NCI-H345 treated with DMSO at 0.1 percent for 48 hours (cell line): ENCODE results near the gene FSIP1.

Experiments
- DNase-seq: peaks from one replicate; lab custom pipeline; 2025; ENCODE audit not compliant: unreplicated experiment; lab: John Stamatoyannopoulos, UW

The FSIP1 gene

DNA sequence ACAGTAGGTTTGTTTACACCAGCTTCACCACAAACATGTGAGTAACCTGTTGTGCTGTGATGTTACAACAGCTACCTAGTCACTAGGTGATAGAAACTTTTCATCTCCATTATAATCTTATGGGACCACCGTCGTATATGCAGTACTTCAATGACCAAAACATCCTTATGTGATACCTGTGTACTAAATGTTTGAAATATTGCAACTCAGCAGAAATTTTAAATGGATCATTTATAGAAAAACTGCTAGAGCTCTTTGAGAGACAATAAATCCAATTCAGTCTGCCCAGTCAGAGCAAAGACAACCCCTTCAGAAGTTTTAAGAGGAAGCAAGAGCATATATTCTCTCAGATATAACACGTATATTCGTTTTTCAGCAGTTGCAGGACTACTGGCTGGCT lies 128.3 kb downstream of the FSIP1 start:
- no peak for DNase-seq

GRCh38 chr15:39651881-39652280 lies 130.8 kb downstream of the FSIP1 start:
- no peak for DNase-seq

- DNase-seq: no peak
These were observed 131.3 kb downstream of the FSIP1 start for GRCh38 chr15:39651295-39651694.

- no peak for DNase-seq
These were observed 132.9 kb downstream of the FSIP1 start for GRCh38 chr15:39649757-39650156.

DNA sequence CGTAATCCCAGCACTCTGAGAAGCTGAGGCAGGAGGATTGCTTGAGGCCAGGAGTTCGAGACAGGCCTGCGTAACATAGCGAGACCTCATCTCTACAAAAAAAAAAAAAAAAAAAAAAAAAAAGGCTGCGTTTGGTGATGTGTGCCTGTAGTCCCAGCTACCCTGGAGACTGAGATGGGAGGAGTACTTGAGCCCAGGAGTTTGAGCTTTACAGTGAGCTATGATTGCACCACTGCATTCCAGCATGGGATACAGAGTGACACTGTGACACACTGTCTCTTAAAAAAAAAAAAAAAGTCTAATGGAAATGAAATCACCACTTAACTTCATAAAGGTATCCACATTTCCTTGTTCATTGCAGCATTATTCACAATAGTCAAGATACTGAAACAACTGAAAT lies 136.2 kb downstream of the FSIP1 start:
- DNase-seq: no peak

GRCh38 chr15:39645976-39646257 lies 136.7 kb downstream of the FSIP1 start:
- DNase-seq: no peak

DNA sequence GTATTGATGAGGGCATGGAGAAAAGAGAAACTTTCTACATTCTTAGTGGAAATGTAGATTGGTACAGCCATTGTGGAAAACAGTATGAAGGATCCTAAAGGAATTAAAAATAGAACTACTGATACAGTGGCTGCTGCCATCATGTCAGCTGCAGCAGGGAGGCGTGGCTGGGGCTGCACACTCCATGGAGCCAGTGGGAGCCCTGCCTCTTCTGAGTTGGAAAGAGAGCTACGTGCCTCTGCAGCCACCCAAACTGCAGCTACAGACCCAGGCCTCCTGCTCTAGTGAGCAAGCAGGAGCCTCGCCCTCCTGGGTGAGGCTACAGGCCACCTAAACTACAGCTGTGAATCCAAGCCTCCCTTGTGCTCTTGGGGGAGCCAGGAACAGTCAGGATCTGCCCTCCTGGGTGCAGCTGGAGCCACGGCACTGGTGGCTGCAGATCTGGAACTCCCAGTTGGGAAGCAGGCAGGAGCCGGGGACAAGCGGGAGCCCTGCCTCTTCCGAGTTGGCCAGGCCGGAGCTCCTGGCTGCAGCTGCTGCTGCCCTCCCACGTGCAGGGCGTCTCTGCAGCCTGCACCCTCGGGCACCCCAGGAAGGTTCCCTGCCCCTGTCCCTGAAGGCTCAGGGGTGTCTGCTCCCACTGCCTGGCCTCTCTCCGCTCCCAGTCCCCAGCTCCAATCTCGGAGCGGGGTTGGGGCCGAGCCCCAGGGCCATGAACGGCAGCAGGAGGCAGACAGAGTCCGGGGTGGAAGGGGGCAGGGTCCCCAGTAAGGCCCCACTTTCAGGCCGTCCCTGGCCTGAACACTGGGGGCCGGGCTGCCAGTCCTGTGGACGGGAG lies 137.3 kb downstream of the FSIP1 start:
- no peak for DNase-seq

DNA sequence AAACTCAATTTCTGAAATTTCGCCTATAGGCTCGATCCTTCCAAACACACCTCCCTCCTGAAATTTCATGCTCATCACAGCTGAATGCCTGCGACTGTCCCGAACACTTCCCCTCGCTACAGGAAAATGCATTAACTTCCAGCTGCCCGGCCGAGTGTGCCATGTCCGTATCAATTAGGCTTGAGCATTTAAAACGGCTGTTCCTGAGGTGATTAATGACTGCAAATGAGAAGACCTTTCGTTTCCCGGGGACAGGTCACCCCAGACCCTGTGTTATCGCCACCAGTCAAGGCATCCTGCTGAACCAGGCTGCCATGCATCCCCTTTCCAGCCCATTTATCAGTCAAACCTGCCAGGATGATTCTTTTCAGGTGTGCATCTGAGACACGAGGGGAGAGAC lies 138.5 kb downstream of the FSIP1 start:
- no peak for DNase-seq

- DNase-seq: no peak
These were observed 138.9 kb downstream of the FSIP1 start for GRCh38 chr15:39643727-39644126.

- no peak for DNase-seq
These were observed 140.5 kb downstream of the FSIP1 start for GRCh38 chr15:39642011-39642640.

DNA sequence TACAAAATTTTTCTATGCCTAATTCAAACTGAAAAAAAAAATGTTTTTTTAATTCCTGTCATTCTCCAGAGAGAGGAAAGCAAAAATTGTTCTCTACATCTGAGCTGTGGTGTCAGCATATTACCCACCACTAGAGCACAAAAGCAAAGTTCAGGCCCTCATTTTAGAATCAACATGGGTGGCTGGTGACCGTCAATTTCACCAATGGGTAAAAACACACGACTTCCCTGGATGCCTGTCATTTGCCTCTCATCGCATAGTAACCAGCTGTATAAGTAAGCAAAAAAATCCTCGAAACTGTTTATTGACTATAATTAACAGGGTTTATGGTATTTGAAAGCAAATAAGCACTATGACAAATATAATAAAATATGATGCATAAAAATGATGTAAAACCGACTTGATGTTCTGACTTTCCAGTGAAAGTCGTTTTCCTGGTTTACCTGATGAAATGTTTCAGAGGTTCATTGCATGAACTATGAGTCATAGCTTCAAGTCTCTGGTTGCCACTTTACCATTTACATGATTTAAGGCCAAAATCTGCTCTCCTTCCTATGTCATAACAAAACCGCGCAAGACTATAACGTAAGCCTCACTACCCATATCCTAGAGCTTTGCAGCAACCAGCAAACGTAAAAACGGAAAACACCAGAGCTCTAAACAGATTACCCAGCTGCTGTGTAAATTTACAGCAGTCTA lies 141.3 kb downstream of the FSIP1 start:
- no peak for DNase-seq

GRCh38 chr15:39640665-39641064 lies 142.0 kb downstream of the FSIP1 start:
- DNase-seq: no peak

- no peak for DNase-seq
These were observed 143.6 kb downstream of the FSIP1 start for GRCh38 chr15:39639037-39639436.

GRCh38 chr15:39638041-39638440 lies 144.6 kb downstream of the FSIP1 start:
- DNase-seq: no peak

GRCh38 chr15:39631357-39631756 lies 151.3 kb downstream of the FSIP1 start:
- DNase-seq: no peak

GRCh38 chr15:39629906-39630305 lies 152.7 kb downstream of the FSIP1 start:
- DNase-seq: no peak

DNA sequence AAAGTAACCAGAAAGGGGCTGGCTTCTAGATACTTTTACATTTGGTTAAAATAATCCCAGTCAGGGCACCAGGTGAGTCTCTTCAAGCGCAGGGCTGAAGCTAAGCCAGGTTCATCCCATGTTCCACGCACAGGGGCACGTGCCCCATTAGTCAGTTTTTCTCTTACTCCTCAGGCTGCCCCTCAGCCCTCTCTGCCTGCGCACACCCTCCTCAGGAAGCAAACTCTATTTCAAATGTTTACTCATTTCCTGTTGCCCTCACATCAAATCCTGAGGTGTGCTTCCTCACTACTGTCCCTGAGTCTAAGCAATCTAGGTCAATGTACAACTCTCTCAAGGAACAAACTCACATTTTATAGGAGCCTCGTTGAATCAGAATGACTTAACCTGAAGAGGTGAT lies 153.3 kb downstream of the FSIP1 start:
- no peak for DNase-seq

- DNase-seq: no peak
These were observed 153.9 kb downstream of the FSIP1 start for GRCh38 chr15:39628546-39629257.

GRCh38 chr15:39628144-39628508 lies 154.5 kb downstream of the FSIP1 start:
- no peak for DNase-seq

DNA sequence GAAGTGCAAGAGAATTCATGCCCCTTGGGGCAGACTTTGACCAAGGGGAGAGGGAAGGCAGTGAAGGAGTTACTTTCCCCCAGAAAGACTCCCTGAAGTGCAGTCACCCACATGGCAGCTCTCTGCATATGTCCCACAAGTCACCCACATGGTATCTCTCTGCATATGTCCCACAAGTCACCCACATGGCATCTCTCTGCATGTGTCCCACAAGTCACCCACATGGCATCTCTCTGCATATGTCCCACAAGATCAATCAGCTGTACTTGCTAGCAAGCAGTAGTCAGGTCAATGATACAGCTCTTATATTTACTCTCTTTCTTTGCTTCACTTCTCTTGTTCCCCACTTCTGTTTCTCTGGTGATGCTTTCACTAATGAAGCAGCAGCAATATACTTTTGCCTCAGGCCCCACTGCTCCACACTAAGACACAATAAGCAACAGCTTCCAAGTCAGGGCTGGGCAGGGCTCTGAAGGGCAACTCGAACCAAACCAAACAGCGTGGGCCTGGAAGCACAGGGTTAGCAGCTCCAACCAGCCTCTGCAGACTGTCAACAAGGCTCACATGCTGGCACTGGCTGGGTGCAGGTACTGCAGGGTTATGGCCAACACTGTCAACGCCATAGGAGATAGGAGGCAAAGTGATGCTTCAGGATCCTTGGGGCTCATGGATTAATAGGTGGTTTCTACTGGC lies 155.0 kb downstream of the FSIP1 start:
- DNase-seq: no peak

DNA sequence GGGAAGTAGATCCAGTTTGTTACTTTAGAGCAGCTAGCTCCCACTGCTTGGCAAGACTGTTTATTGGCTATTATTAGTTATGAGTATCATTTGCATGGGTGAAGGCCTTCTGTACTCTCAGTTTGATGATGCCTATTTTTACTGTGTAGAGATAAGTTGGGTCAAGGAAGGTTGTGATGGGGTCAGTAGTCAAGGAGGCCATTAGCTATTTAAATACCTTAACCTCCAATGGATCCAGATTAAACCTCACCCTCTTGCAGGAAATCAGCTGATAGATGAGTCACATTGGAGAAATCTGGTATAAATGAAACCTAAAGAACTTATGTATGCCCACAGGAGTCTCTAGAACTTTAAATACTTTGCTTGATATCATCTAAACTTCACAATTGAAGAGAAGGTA lies 156.8 kb downstream of the FSIP1 start:
- DNase-seq: no peak
